Smooth muscle cell (in vitro differentiated cells): ENCODE results near the gene CHAF1B. TPM values are rescaled to one million over a fixed set of nuclear protein-coding genes. Genes with fewer than 3 reads are reported as not detected.

ENCODE experiments used
- DNase-seq: peaks from one replicate; lab custom pipeline; 2025; ENCODE audit not compliant: unreplicated experiment; lab: John Stamatoyannopoulos, UW
- H2AFZ ChIP-seq: fragments of 200-600 bp; sonication (generic); 2 replicates; pipeline ENCODE4 v1.6.0; 2016; ENCODE audit warnings: antibody characterized with exemption, low read depth, mild to moderate bottlenecking
- H3F3A ChIP-seq: fragments of 200-600 bp; sonication (generic); 2 replicates; pipeline ENCODE4 v1.6.0; 2017; ENCODE audit warnings: antibody characterized with exemption, low read depth
- H3K27ac ChIP-seq: fragments of 200-600 bp; sonication (generic); 2 replicates; pipeline ENCODE4 v1.5.1; 2016; ENCODE audit warnings: low read depth, mild to moderate bottlenecking
- H3K27me3 ChIP-seq: fragments of 200-600 bp; sonication (generic); 2 replicates; pipeline ENCODE4 v1.6.1; 2016; ENCODE audit warnings: low read depth, mild to moderate bottlenecking
- H3K36me3 ChIP-seq: fragments of 200-600 bp; sonication (generic); 2 replicates; pipeline ENCODE4 v1.5.1; 2016; ENCODE audit warnings: low read depth
- H3K4me1 ChIP-seq: fragments of 200-600 bp; sonication (generic); 2 replicates; pipeline ENCODE4 v1.5.1; 2016; ENCODE audit warnings: low read depth
- H3K4me2 ChIP-seq: fragments of 200-600 bp; sonication (generic); 2 replicates; pipeline ENCODE4 v1.6.0; 2016; ENCODE audit warnings: mild to moderate bottlenecking
- H3K4me3 ChIP-seq: fragments of 200-600 bp; sonication (generic); 2 replicates; pipeline ENCODE4 v1.5.1; 2016; ENCODE audit warnings: mild to moderate bottlenecking
- H3K79me2 ChIP-seq: fragments of 200-600 bp; sonication (generic); 2 replicates; pipeline ENCODE4 v1.6.0; 2016; ENCODE audit warnings: low read depth, mild to moderate bottlenecking
- H3K9ac ChIP-seq: fragments of 200-600 bp; sonication (generic); 2 replicates; pipeline ENCODE4 v1.6.0; 2016; ENCODE audit warnings: low read depth
- H3K9me3 ChIP-seq: fragments of 200-600 bp; sonication (generic); replicated peaks from 2 replicates; pipeline ENCODE4 v1.5.1; 2016; ENCODE audit warnings: low read depth
- H4K20me1 ChIP-seq: fragments of 200-600 bp; sonication (generic); 2 replicates; pipeline ENCODE4 v1.6.0; 2016; ENCODE audit warnings: low read depth
- WGBS: methylation state at CpG from one replicate; pipeline ENCODE4 v1.1.7; 2016; ENCODE audit warnings: low lambda C conversion rate; 5-methylcytosine and 5-hydroxymethylcytosine counted together
- polyA plus RNA-seq: library from polyadenylated mRNA; unstranded; fragments of >200 nt; fragmentation: Nextera tagmentation; extraction: Ambion mirVana; gene quantifications from 2 replicates; pipeline ENCODE4 v1.2.1, GENCODE V29; 2016
- total RNA-seq: library from RNA; depleted of rRNA; stranded (reverse); fragments of >200 nt; gene quantifications from 2 replicates; pipeline ENCODE4 v1.2.3, GENCODE V29; 2014
- TF ChIP-seq, protein P1 (sequence below): fragments of 200-600 bp; sonication (generic); IDR thresholded peaks from 2 replicates; pipeline ENCODE4 v1.5.1; 2017; ENCODE audit warnings: borderline replicate concordance, mild to moderate bottlenecking, antibody characterized with exemption; ENCODE audit not compliant: insufficient read depth, poor library complexity, severe bottlenecking

CHAF1B gene
- total and polyA plus RNA-seq, 2 experiments from 2014 or later = 2.0 to 5.3 TPM

DNA sequence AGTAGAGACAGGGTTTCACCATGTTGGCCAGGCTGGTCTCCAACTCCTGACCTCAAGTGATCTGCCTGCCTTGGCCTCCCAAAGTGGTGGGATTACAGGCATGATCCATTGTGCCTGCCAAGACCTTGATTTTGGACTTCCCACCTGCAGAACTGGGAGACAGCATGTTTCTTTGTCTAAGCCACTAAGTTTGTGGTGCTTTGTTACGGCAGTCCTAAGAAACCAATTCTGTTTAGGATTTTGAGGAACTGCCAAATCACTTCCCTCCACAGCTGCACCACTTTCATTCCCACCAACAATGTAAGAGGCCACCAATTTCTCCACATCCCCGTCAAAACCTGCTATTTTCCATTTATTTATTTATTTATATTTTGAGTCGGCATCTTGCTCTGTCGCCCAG is 46.1 kb downstream of the CHAF1B start:
- WGBS = 95% methylated on average over 4 of the region's 4 CpGs
- peak overlapping the region; percentile 87 for H3K4me2 ChIP-seq
- H3K9me3 ChIP-seq = no peaks in the 10 kb centered on the region

DNA sequence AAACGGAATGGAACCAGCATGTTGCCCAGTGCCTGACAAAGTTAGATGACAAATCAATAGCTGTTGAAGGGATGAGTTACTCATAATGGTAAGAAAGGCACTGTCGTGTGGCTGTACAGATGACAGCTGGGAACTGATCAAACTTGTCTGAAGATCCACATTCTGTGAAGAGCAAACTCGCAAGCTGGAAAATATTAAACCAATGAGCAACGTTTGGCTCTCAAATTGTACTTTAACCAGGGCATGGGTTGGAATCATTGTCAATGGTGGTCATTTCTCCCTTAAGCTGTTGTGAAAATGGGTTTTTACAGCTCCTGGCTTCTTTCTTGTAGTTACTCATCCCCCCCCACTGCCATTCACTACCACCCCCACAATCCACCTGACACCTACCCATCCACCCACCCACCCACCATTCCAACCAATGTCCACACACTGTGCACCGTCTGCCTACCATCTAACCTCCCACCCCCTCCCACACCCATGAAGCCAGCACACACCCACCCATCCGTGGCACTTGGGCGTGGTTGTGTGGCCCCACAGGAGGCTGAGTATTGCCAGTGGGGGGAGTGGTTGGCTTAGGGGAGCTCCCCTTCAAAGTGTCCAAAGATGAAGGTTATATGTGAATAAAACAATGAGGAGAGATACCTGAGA is 48.0 kb downstream of the CHAF1B start:
- TF ChIP-seq, protein P1, sequence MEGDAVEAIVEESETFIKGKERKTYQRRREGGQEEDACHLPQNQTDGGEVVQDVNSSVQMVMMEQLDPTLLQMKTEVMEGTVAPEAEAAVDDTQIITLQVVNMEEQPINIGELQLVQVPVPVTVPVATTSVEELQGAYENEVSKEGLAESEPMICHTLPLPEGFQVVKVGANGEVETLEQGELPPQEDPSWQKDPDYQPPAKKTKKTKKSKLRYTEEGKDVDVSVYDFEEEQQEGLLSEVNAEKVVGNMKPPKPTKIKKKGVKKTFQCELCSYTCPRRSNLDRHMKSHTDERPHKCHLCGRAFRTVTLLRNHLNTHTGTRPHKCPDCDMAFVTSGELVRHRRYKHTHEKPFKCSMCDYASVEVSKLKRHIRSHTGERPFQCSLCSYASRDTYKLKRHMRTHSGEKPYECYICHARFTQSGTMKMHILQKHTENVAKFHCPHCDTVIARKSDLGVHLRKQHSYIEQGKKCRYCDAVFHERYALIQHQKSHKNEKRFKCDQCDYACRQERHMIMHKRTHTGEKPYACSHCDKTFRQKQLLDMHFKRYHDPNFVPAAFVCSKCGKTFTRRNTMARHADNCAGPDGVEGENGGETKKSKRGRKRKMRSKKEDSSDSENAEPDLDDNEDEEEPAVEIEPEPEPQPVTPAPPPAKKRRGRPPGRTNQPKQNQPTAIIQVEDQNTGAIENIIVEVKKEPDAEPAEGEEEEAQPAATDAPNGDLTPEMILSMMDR = no peak
- Histone ChIP-seq H3K4me3 (no peak overlapping the region), H3K4me1 (peaks cover 13% of the 10 kb centered on the region), H3F3A (peaks cover 20% of the 10 kb centered on the region), H3K36me3 (no peaks in the 10 kb centered on the region), H3K9ac (no peak overlapping the region), H4K20me1 (no peaks in the 10 kb centered on the region), H3K4me2 (no peak overlapping the region), H2AFZ (no peak overlapping the region), H3K9me3 (no peaks in the 10 kb centered on the region), H3K27me3 (no peaks in the 10 kb centered on the region), H3K27ac (no peak overlapping the region), H3K79me2 (no peaks in the 10 kb centered on the region)
- no peak for DNase-seq
- WGBS = 82% methylated on average over 7 of the region's 7 CpGs

More for the DNA sequence above, 46.1 kb downstream of the CHAF1B start:
- DNase-seq = no peak
- Histone ChIP-seq H3K4me1 (peaks cover 13% of the 10 kb centered on the region), H2AFZ (no peak overlapping the region), H4K20me1 (no peaks in the 10 kb centered on the region), H3K36me3 (no peaks in the 10 kb centered on the region), H3K27me3 (no peaks in the 10 kb centered on the region), H3K4me3 (no peak overlapping the region), H3K9ac (peak overlapping the region; percentile 91), H3K79me2 (no peaks in the 10 kb centered on the region), H3K27ac (peak overlapping the region; percentile 98), H3F3A (peaks cover 20% of the 10 kb centered on the region)
- TF ChIP-seq, protein P1 = no peak

DNA sequence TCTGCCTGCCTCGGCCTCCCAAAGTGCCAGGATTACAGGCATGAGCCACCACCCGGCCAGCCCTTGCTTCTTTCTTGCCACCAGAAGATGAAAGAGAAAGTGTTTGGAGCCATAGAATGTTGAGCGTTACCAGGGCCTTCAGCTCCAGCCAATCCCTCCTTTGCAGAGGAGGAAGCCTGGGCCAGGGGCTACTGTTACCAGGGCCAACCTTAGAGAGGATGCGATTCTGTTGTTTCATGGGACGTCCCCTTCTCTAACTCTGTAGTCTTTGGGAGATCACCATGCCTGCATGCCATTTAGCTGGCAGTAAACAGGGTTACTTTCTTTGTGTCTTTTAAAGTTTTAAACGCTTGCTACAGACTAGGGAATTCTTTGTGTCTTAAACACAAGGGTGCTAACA is 49.0 kb downstream of the CHAF1B start:
- no peak overlapping the region for H3K4me3 ChIP-seq
- no peaks in the 10 kb centered on the region for H3K27me3 ChIP-seq
- H3K36me3 ChIP-seq = no peaks in the 10 kb centered on the region
- H3K9ac ChIP-seq = no peak overlapping the region
- H3F3A ChIP-seq = peaks cover 20% of the 10 kb centered on the region
- no peaks in the 10 kb centered on the region for H3K9me3 ChIP-seq
- peaks cover 13% of the 10 kb centered on the region for H3K4me1 ChIP-seq
- no peak overlapping the region for H3K27ac ChIP-seq
- no peak overlapping the region for H2AFZ ChIP-seq
- no peaks in the 10 kb centered on the region for H3K79me2 ChIP-seq
- WGBS = 86% methylated on average over 6 of the region's 6 CpGs
- H3K4me2 ChIP-seq = no peak overlapping the region
- H4K20me1 ChIP-seq = no peaks in the 10 kb centered on the region
- TF ChIP-seq, protein P1 = no peak
- no peak for DNase-seq
